A549 (cell line): Measurements from ENCODE around the gene ADGRL1. TPM values are rescaled to one million over a fixed set of nuclear protein-coding genes. Genes with fewer than 3 reads are reported as not detected.

ENCODE experiments used
- ATAC-seq, 2 experiments: fragments of 200-7000 bp in 1 of 2; fragments of >200 bp in 1 of 2; cut with Nextera tagmentation in 1 of 2; cut with Tn5 transposase in 1 of 2; 3 replicates each; pipeline versions ENCODE4 v1.8.0 to v1.9.1; 2018 to 2020; ENCODE audit warnings: mild to moderate bottlenecking in 1 of 2, moderate library complexity in 1 of 2
- CTCF ChIA-PET: fragments of 300-600 bp; sonication (Branson Sonifier 250); formaldehyde crosslinking; extraction: SDS; loops from one replicate; lab custom pipeline; 2021; ENCODE audit warnings: antibody characterized with exemption, inconsistent platforms; lab: Yijun Ruan, JAX
- POLR2A ChIA-PET: fragments of 350-600 bp; formaldehyde crosslinking; extraction: SDS; loops from one replicate; lab custom pipeline; 2021; ENCODE audit warnings: antibody characterized with exemption, inconsistent platforms; lab: Yijun Ruan, JAX
- DNase-seq, 2 experiments: peaks; one replicate each; pipeline versions ENCODE4 v3.0.0 to v3.0.0-alpha.2; 2011 to 2016; ENCODE audit warnings: low read depth in 1 of 2, low spot score in 1 of 2
- FAIRE-seq: peaks from 2 replicates; lab custom pipeline; 2011; peaks lifted over from hg19 to GRCh38; lab: Jason Lieb, UNC
- H3K27ac ChIP-seq, 2 experiments: fragments of >200 bp; sonication (Bioruptor Twin); formaldehyde crosslinking; 3 replicates each; pipeline ENCODE4 v1.5.1; 2016 to 2017
- H3K4me1 ChIP-seq: fragments of >200 bp; sonication (Bioruptor Twin); formaldehyde crosslinking; 3 replicates; pipeline ENCODE4 v1.6.1; 2016
- H3K4me2 ChIP-seq: fragments of >200 bp; sonication (Bioruptor Twin); formaldehyde crosslinking; 3 replicates; pipeline ENCODE4 v1.6.1; 2016
- H3K4me3 ChIP-seq: fragments of >200 bp; sonication (Bioruptor Twin); formaldehyde crosslinking; 3 replicates; pipeline ENCODE4 v1.5.1; 2016
- H3K9me3 ChIP-seq: fragments of >200 bp; sonication (Bioruptor Twin); formaldehyde crosslinking; 3 replicates; pipeline ENCODE4 v1.6.1; 2016
- BHLHE40 ChIP-seq: IDR thresholded peaks from 2 replicates; pipeline ENCODE4 v1.6.1; 2012; ENCODE audit warnings: low read depth, low read length, inconsistent platforms
- CBX8 ChIP-seq: fragments of 200-600 bp; sonication (generic); IDR thresholded peaks from 2 replicates; pipeline ENCODE4 v1.6.1; 2016
- CEBPB ChIP-seq, 2 experiments: fragments of >200 bp in 1 of 2; sonication (Bioruptor Twin) in 1 of 2; formaldehyde crosslinking in 1 of 2; IDR thresholded peaks; 2 replicates each; pipeline ENCODE4 v1.6.1; 2012 to 2016
- EHMT2 ChIP-seq: fragments of 200-600 bp; sonication (generic); IDR thresholded peaks from 2 replicates; pipeline ENCODE4 v1.6.1; 2016; ENCODE audit warnings: antibody characterized with exemption, low read depth, mild to moderate bottlenecking, moderate library complexity
- ESRRA ChIP-seq: fragments of 150-350 bp; IDR thresholded peaks from 2 replicates; pipeline ENCODE4 v1.6.1; 2014; ENCODE audit warnings: mild to moderate bottlenecking, low read length, borderline replicate concordance
- FOSL2 ChIP-seq, 2 experiments: fragments of 450-650 bp in 1 of 2; fragments of >200 bp in 1 of 2; sonication (Bioruptor Twin) in 1 of 2; formaldehyde crosslinking; IDR thresholded peaks; 2 replicates each; pipeline versions ENCODE4 v1.5.0 to v1.6.1; 2016 to 2020; ENCODE audit warnings: mild to moderate bottlenecking in 1 of 2, moderate library complexity in 1 of 2
- HEYL ChIP-seq: fragments of 250-450 bp; sonication (Bioruptor Pico); IDR thresholded peaks from 2 replicates; pipeline ENCODE4 v1.8.0; 2021; ENCODE audit warnings: mild to moderate bottlenecking, moderate library complexity
- HOXB5 ChIP-seq: fragments of 250-450 bp; sonication (Bioruptor Pico); IDR thresholded peaks from 2 replicates; pipeline ENCODE4 v1.5.0; 2020; ENCODE audit warnings: mild to moderate bottlenecking, moderate library complexity
- JUNB ChIP-seq: fragments of >200 bp; sonication (Bioruptor Twin); formaldehyde crosslinking; IDR thresholded peaks from 2 replicates; pipeline ENCODE4 v1.6.1; 2016
- KDM1A ChIP-seq: fragments of 200-600 bp; sonication (generic); IDR thresholded peaks from 2 replicates; pipeline ENCODE4 v1.6.1; 2016; ENCODE audit warnings: low read depth, mild to moderate bottlenecking
- MAFK ChIP-seq: fragments of 450-650 bp; IDR thresholded peaks from 2 replicates; pipeline ENCODE4 v1.6.1; 2014; ENCODE audit not compliant: partially characterized antibody
- MYC ChIP-seq: IDR thresholded peaks from 2 replicates; pipeline ENCODE4 v1.6.1; 2012; ENCODE audit warnings: mild to moderate bottlenecking, inconsistent platforms, low read length, improper control_type of control experiment, borderline replicate concordance
- NPAS2 ChIP-seq: fragments of 250-450 bp; sonication (Bioruptor Pico); IDR thresholded peaks from 2 replicates; pipeline ENCODE4 v1.8.0; 2022; ENCODE audit warnings: mild to moderate bottlenecking, moderate library complexity, borderline replicate concordance
- PHF8 ChIP-seq: fragments of 200-600 bp; sonication (generic); IDR thresholded peaks from 2 replicates; pipeline ENCODE4 v1.6.1; 2016; ENCODE audit warnings: low read depth, mild to moderate bottlenecking, antibody characterized with exemption, moderate library complexity, borderline replicate concordance
- POLR2A ChIP-seq: IDR thresholded peaks from 2 replicates; pipeline ENCODE4 v1.6.1; 2012; ENCODE audit warnings: mild to moderate bottlenecking, low read length
- POLR2AphosphoS2 ChIP-seq: conservative IDR thresholded peaks from 2 replicates; pipeline ENCODE4 v1.6.1; 2012; ENCODE audit warnings: low read length, improper control_type of control experiment, inconsistent platforms
- RARB ChIP-seq: fragments of 250-450 bp; sonication (Bioruptor Pico); IDR thresholded peaks from 2 replicates; pipeline ENCODE4 v1.8.0; 2021; ENCODE audit warnings: mild to moderate bottlenecking, moderate library complexity
- RFX5 ChIP-seq: fragments of 450-650 bp; IDR thresholded peaks from 2 replicates; pipeline ENCODE4 v1.7.1; 2014; ENCODE audit warnings: antibody characterized with exemption, mild to moderate bottlenecking, moderate library complexity
- RNF2 ChIP-seq: fragments of 200-600 bp; sonication (generic); IDR thresholded peaks from 2 replicates; pipeline ENCODE4 v1.6.1; 2016; ENCODE audit warnings: low read depth, mild to moderate bottlenecking, antibody characterized with exemption, moderate library complexity, borderline replicate concordance
- TP53 ChIP-seq: fragments of 250-450 bp; sonication (Bioruptor Pico); IDR thresholded peaks from 2 replicates; pipeline ENCODE4 v1.5.0; 2021; ENCODE audit warnings: mild to moderate bottlenecking, moderate library complexity
- ZFP36 ChIP-seq: fragments of 450-650 bp; IDR thresholded peaks from 2 replicates; pipeline ENCODE4 v1.6.1; 2014; ENCODE audit warnings: borderline replicate concordance; ENCODE audit not compliant: partially characterized antibody
- ZNF302 ChIP-seq: fragments of 250-450 bp; sonication (Bioruptor Pico); IDR thresholded peaks from 2 replicates; pipeline ENCODE4 v1.9.0; 2021; ENCODE audit warnings: inconsistent platforms, mild to moderate bottlenecking, moderate library complexity
- WGBS: methylation state at CpG from one replicate; pipeline ENCODE4 v1.1.6; 2017; ENCODE audit errors: missing lambda C conversion rate; 5-methylcytosine and 5-hydroxymethylcytosine counted together
- polyA plus RNA-seq, 4 experiments: library from polyadenylated mRNA; depleted of rRNA in 3 of 4; stranded (reverse); fragments of >200 nt; fragmentation: RNase III in 1 of 4; extraction: RNeasy Plus Mini Kit Qiagen cat#74134 plus additional on column Dnase treatment in 1 of 4; gene quantifications; 2 replicates in 3 of 4; 3 replicates in 1 of 4; pipeline ENCODE4 v1.2.3, GENCODE V29; 2011 to 2017
- TF ChIP-seq, protein P1 (sequence below): fragments of >200 bp; sonication (Bioruptor Twin); formaldehyde crosslinking; IDR thresholded peaks from 2 replicates; pipeline ENCODE4 v1.6.1; 2016
- TF ChIP-seq, protein P2 (sequence below): fragments of 150-350 bp; IDR thresholded peaks from 2 replicates; pipeline ENCODE4 v1.6.1; 2014; ENCODE audit warnings: low read depth, mild to moderate bottlenecking, low read length
- TF ChIP-seq, protein P3 (sequence below): fragments of 200-600 bp; sonication (generic); IDR thresholded peaks from 2 replicates; pipeline ENCODE4 v1.6.1; 2016; ENCODE audit warnings: antibody characterized with exemption, mild to moderate bottlenecking, moderate library complexity

The ADGRL1 gene
- polyA plus RNA-seq, 2 of the 4 experiments (the other 2 are of a cell fraction), result 3.9 to 6.0 TPM

DNA sequence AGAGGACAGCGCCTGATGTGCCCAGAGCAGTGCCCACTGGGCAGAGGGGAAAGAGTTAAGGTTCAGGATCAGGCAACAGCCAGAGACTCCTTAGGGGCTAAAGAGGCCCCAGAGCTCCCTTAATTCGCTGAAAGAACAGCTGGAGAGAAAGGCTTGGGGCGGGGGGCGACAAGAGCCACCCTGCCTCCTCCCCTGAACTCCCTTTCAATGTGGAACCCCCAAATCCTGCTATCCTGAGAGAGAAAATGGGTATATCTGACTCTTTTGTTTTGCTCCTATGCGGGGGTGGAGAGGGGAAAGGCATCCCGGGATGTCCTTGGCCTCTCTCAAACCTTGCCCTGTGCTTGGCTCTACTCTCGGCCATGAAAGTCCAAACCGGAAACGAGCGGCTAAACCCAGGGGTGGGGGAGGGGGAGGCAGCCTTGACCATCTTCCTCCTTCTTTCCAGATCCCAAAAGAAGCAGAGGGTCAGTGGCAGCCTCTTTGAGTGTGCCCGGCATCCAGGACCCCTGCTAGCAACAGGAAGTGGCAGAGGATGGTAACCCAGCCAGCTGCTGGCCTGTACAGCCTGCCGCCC, 93.1 kb downstream of the ADGRL1 start:
- TF ChIP-seq ZFP36, result no peak
- TF ChIP-seq POLR2A, result no peak
- no peak for TF ChIP-seq JUNB
- no peak for TF ChIP-seq EHMT2
- no peak for TF ChIP-seq KDM1A
- TF ChIP-seq, protein P1, sequence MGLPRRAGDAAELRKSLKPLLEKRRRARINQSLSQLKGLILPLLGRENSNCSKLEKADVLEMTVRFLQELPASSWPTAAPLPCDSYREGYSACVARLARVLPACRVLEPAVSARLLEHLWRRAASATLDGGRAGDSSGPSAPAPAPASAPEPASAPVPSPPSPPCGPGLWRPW, result no peak
- TF ChIP-seq POLR2AphosphoS2, result no peak
- no peak for TF ChIP-seq RARB (CRISPR knock-in tag)
- no peak for TF ChIP-seq BHLHE40
- TF ChIP-seq, all 56 proteins: peak for 0
- no peaks in the 10 kb centered on the region for H3K9me3 ChIP-seq
- H3K4me3 ChIP-seq, result no peak overlapping the region
- DNase-seq, result no peak
- peak overlapping the region; percentile 32; the same call in 2 of the 3 replicates for H3K4me2 ChIP-seq
- ChIA-PET CTCF (interaction anchor here (1.1 to 4.2 kb wide), 3 partner anchors 24 to 232 kb away, joined by 3 to 18 read pairs (median 3); partner anchors contain the start of gene ASF1B), POLR2A (interaction anchor here (0.7 to 0.9 kb wide), 2 partner anchors 24 to 251 kb away, joined by 3 to 6 read pairs; partner anchors contain the start of gene ASF1B)
- WGBS, result 60% methylated on average over 8 of the region's 12 CpGs
- ATAC-seq, result no peak
- peak overlapping the region in 1 of 2 experiments; percentile 50; a peak in 2 of 6 replicates for H3K27ac ChIP-seq
- no peak for FAIRE-seq
- peaks cover 21% of the 10 kb centered on the region for H3K4me1 ChIP-seq

DNA sequence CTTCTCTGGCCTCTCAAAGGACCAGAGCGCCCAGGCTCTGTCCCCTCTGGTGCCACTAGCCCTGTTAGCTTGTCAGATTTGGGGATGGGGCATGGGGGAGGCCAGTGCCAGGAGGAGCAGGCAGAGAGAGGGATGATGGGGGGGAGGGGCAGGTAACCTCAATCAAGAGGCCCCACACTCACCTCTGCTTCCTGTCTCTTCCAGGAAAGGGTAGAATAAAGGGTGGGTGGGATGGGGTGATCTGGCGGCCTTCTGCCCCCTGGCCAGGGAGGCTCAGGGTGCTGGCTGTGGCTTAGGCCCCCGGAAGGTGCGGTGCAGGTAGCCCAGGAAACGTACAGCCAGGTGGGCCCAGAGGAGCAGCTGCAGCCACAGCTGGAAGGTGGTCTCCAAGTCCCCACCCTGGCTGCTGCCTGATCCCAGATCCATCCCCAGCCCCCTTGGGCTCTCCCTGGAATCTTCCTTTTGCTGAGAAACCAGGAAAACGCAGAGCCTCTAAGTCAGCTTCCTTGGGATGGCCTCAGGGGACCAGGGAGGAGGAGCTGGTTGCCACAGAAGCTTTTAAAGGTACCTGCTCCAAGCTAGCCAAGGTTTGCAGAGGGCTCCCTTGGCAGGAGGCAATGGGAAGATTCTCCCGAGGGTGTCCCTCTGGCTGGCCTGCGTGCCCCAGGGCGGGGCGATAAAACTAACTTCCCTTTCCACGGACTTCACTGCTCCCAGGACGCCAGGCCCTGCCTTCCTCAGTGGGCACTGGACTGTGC, 93.7 kb downstream of the ADGRL1 start:
- TF ChIP-seq RFX5 (no peak), TP53 (CRISPR knock-in tag) (no peak), HEYL (CRISPR knock-in tag) (no peak), NPAS2 (CRISPR knock-in tag) (no peak), CBX8 (no peak), ESRRA (no peak), CEBPB (IDR thresholded peaks at IDR 0.05) (no peak), PHF8 (no peak), ZNF302 (no peak), JUNB (no peak), KDM1A (no peak), MYC (no peak), MAFK (no peak), HOXB5 (CRISPR knock-in tag) (no peak), RNF2 (no peak), FOSL2 (IDR thresholded peaks at IDR 0.05) (no peak), FOSL2 (CRISPR knock-in tag; IDR thresholded peaks at IDR 0.05) (no peak)
- TF ChIP-seq, protein P2, sequence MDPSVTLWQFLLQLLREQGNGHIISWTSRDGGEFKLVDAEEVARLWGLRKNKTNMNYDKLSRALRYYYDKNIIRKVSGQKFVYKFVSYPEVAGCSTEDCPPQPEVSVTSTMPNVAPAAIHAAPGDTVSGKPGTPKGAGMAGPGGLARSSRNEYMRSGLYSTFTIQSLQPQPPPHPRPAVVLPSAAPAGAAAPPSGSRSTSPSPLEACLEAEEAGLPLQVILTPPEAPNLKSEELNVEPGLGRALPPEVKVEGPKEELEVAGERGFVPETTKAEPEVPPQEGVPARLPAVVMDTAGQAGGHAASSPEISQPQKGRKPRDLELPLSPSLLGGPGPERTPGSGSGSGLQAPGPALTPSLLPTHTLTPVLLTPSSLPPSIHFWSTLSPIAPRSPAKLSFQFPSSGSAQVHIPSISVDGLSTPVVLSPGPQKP, result no peak
- TF ChIP-seq, protein P3, sequence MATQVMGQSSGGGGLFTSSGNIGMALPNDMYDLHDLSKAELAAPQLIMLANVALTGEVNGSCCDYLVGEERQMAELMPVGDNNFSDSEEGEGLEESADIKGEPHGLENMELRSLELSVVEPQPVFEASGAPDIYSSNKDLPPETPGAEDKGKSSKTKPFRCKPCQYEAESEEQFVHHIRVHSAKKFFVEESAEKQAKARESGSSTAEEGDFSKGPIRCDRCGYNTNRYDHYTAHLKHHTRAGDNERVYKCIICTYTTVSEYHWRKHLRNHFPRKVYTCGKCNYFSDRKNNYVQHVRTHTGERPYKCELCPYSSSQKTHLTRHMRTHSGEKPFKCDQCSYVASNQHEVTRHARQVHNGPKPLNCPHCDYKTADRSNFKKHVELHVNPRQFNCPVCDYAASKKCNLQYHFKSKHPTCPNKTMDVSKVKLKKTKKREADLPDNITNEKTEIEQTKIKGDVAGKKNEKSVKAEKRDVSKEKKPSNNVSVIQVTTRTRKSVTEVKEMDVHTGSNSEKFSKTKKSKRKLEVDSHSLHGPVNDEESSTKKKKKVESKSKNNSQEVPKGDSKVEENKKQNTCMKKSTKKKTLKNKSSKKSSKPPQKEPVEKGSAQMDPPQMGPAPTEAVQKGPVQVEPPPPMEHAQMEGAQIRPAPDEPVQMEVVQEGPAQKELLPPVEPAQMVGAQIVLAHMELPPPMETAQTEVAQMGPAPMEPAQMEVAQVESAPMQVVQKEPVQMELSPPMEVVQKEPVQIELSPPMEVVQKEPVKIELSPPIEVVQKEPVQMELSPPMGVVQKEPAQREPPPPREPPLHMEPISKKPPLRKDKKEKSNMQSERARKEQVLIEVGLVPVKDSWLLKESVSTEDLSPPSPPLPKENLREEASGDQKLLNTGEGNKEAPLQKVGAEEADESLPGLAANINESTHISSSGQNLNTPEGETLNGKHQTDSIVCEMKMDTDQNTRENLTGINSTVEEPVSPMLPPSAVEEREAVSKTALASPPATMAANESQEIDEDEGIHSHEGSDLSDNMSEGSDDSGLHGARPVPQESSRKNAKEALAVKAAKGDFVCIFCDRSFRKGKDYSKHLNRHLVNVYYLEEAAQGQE, result no peak
- ChIA-PET CTCF (no interaction called here), POLR2A (interaction anchor here (0.7 kb wide), 1 partner anchor 250 kb away, joined by 6 read pairs; no protein-coding TSS in a partner anchor)
- ATAC-seq (no peak), FAIRE-seq (no peak), DNase-seq (no peak)
- Histone ChIP-seq H3K4me1 (peaks cover 21% of the 10 kb centered on the region), H3K9me3 (no peaks in the 10 kb centered on the region), H3K4me3 (no peak overlapping the region), H3K4me2 (peak overlapping the region; percentile 32; the same call in 1 of the 3 replicates), H3K27ac (peak overlapping the region in 1 of 2 experiments; percentile 50; a peak in 2 of 6 replicates)
- WGBS, result 65% methylated on average over 6 of the region's 12 CpGs
